Measurements from ENCODE around the gene SDCBP2.

SDCBP2 gene

DNA sequence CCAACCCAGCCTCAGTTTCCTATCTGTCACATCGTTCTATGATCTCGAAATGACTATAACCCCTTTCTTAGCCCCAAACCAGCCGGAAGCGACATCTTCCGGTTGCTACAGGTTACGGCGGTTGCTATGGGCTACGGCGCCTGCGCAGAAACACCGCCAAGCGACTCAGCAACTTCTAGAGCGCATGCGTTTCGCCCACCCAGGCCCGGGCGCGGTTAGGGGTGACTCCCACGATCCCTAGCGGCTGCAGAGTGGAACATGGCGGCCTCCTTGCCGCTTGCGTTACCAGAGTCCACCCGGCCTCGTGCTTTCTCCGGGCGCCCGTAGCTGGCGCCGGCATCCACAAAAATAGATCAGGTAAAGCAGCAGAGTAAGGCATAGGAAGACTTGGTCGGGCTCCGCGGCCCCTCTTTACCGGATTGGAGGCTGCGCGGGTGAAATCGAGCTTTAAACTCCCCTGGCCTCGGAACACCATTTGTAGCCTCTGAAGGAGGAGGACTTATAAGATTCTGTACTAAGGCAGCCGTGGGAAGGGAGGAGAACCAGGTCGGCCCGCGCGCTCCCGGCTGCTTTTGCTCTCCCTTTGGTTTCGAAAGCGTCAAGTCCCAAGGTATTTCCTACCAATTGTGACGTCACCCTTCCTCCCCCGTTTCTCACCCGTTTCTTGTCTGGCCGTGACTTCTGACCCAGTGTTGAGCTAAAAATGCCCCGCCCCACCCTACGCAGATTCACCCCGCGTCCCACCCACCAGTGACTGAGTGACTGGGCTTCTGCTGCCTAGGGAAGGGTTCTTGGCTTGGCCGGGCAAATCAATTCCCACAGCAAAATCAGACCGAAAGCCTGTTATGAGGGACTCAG lies 3.5 kb downstream of the SDCBP2 start:
- Histone ChIP-seq H3K14ac (ENCODE audit: low read length) (peak overlapping the region; percentile 76), H4K8ac (ENCODE audit: low read depth, low read length) (peak overlapping the region; percentile 30), H3K18ac (ENCODE audit: low read length) (peak overlapping the region; percentile 90), H2BK120ac (ENCODE audit: low read depth, low read length) (no peak overlapping the region), H3K9ac (ENCODE audit: low read depth, low read length, poor library complexity) (peak overlapping the region; percentile 90), H2BK12ac (ENCODE audit: low read length) (no peak overlapping the region), H3K27me3 (ENCODE audit: control insufficient read depth in 3 of 3, insufficient read depth in 3 of 3, low read depth in 1 of 3, low read length in 3 of 3) (no peaks in the 10 kb centered on the region), H2AFZ (ENCODE audit: low read length) (peak overlapping the region; percentile 91), H2AK5ac (ENCODE audit: low read depth, low read length) (peak overlapping the region; percentile 33), H3K4me1 (ENCODE audit: control insufficient read depth in 2 of 2, insufficient read depth in 1 of 2, low read depth in 1 of 2, low read length in 2 of 2) (peaks cover 13 to 20% of the 10 kb centered on the region in 2 donors), H2BK15ac (ENCODE audit: low read length) (no peak overlapping the region), H3K4ac (ENCODE audit: low read length) (no peak overlapping the region), H3K23ac (ENCODE audit: low read depth, low read length, poor library complexity) (peak overlapping the region; percentile 70), H3K4me3 (ENCODE audit: low read length in 2 of 2) (peak overlapping the region; percentile 69 to 97), H3K9me3 (replicated peaks in 1 of 2; ENCODE audit: control insufficient read depth in 2 of 2, insufficient read depth in 1 of 2, low read depth in 1 of 2, low read length in 2 of 2) (no peaks in the 10 kb centered on the region), H3K36me3 (replicated peaks in 1 of 2; ENCODE audit: control insufficient read depth in 2 of 2, insufficient read depth in 2 of 2, low read length in 2 of 2) (peaks cover 5 to 15% of the 10 kb centered on the region in 2 donors), H3K4me2 (ENCODE audit: insufficient read depth, low read length, poor library complexity, severe bottlenecking) (peak overlapping the region; percentile 90), H3K79me1 (ENCODE audit: low read depth, low read length) (peaks cover 10% of the 10 kb centered on the region), H2BK5ac (ENCODE audit: low read length) (peak overlapping the region; percentile 59), H3K27ac (replicated peaks; ENCODE audit: low read length) (peak overlapping the region; percentile 22), H4K91ac (ENCODE audit: low read depth, low read length, poor library complexity) (peak overlapping the region; percentile 40)
- DNase-seq (ENCODE audit: low spot score), result peak; percentile 94
- WGBS, 2 donors (ENCODE audit: extremely low coverage in 2 of 2, insufficient read length in 2 of 2, insufficient replicate concordance in 1 of 2), result no CpG with 5 or more reads among the region's 56 CpGs

DNA sequence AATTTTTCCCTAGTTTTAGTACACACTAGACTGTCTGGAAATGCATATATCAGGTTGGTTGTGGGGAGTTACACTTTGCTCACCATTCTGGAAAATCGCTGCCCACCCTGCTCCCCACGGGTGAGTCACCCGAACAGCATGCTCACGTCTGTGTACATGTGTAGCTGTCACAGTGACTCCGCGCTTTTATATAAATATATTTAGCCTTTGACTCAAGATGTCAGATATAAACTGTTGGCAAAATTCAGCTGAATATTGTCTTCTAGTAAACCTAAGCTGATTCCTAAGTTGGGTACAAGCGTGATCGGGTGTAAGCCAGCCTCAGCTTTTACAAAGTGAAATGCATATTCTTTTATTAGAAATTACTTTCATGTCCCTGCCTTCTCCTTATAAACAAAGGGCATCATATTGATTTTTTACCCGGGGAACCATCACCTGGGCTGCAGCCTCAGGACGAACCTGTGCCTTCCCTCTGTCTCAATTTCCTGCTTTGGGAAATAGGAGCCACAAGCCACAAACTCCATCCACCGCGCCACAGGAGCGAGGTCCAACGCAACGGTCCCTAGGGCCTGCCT lies 4.3 kb downstream of the SDCBP2 start:
- peak overlapping the region; percentile 90 for H3K4me2 ChIP-seq (ENCODE audit: insufficient read depth, low read length, poor library complexity, severe bottlenecking)
- WGBS, 2 donors (ENCODE audit: extremely low coverage in 2 of 2, insufficient read length in 2 of 2, insufficient replicate concordance in 1 of 2), result no CpG with 5 or more reads among the region's 15 CpGs

GRCh38 chr20:1323830-1324597 lies 4.9 kb downstream of the SDCBP2 start:
- H2AK5ac ChIP-seq (ENCODE audit: low read depth, low read length), result no peak overlapping the region
- H3K4me3 ChIP-seq (ENCODE audit: low read length in 2 of 2), result peak overlapping the region in 1 of 2 donors; percentile 69
- H2BK12ac ChIP-seq (ENCODE audit: low read length), result no peak overlapping the region
- H3K9ac ChIP-seq (ENCODE audit: low read depth, low read length, poor library complexity), result no peak overlapping the region
- peaks cover 13 to 20% of the 10 kb centered on the region in 2 donors for H3K4me1 ChIP-seq (ENCODE audit: control insufficient read depth in 2 of 2, insufficient read depth in 1 of 2, low read depth in 1 of 2, low read length in 2 of 2)
- H4K91ac ChIP-seq (ENCODE audit: low read depth, low read length, poor library complexity), result no peak overlapping the region
- no peak overlapping the region for H3K4me2 ChIP-seq (ENCODE audit: insufficient read depth, low read length, poor library complexity, severe bottlenecking)
- peaks cover 3 to 8% of the 10 kb centered on the region in 2 donors for H3K36me3 ChIP-seq (replicated peaks in 1 of 2; ENCODE audit: control insufficient read depth in 2 of 2, insufficient read depth in 2 of 2, low read length in 2 of 2)
- peaks cover 8% of the 10 kb centered on the region for H3K79me1 ChIP-seq (ENCODE audit: low read depth, low read length)
- no peak overlapping the region for H2BK15ac ChIP-seq (ENCODE audit: low read length)
- H3K4ac ChIP-seq (ENCODE audit: low read length), result no peak overlapping the region
- WGBS, 2 donors (ENCODE audit: extremely low coverage in 2 of 2, insufficient read length in 2 of 2, insufficient replicate concordance in 1 of 2), result no CpG with 5 or more reads among the region's 12 CpGs
- no peak overlapping the region for H2BK5ac ChIP-seq (ENCODE audit: low read length)
- peak overlapping the region; percentile 91 for H2AFZ ChIP-seq (ENCODE audit: low read length)
- H3K27me3 ChIP-seq (ENCODE audit: control insufficient read depth in 3 of 3, insufficient read depth in 3 of 3, low read depth in 1 of 3, low read length in 3 of 3), result no peaks in the 10 kb centered on the region
- H2BK120ac ChIP-seq (ENCODE audit: low read depth, low read length), result no peak overlapping the region
- H3K18ac ChIP-seq (ENCODE audit: low read length), result no peak overlapping the region
- H3K9me3 ChIP-seq (replicated peaks in 1 of 2; ENCODE audit: control insufficient read depth in 2 of 2, insufficient read depth in 1 of 2, low read depth in 1 of 2, low read length in 2 of 2), result no peaks in the 10 kb centered on the region
- no peak overlapping the region for H3K23ac ChIP-seq (ENCODE audit: low read depth, low read length, poor library complexity)
- H4K8ac ChIP-seq (ENCODE audit: low read depth, low read length), result no peak overlapping the region
- no peak for DNase-seq (ENCODE audit: low spot score)
- H3K14ac ChIP-seq (ENCODE audit: low read length), result no peak overlapping the region
- no peak overlapping the region for H3K27ac ChIP-seq (replicated peaks; ENCODE audit: low read length)

More for the DNA sequence above, 4.3 kb downstream of the SDCBP2 start:
- Histone ChIP-seq H2AK5ac (ENCODE audit: low read depth, low read length) (no peak overlapping the region), H3K27ac (replicated peaks; ENCODE audit: low read length) (no peak overlapping the region), H3K4me3 (ENCODE audit: low read length in 2 of 2) (peak overlapping the region; percentile 69 to 83), H3K9me3 (replicated peaks in 1 of 2; ENCODE audit: control insufficient read depth in 2 of 2, insufficient read depth in 1 of 2, low read depth in 1 of 2, low read length in 2 of 2) (no peaks in the 10 kb centered on the region), H4K91ac (ENCODE audit: low read depth, low read length, poor library complexity) (no peak overlapping the region), H3K36me3 (replicated peaks in 1 of 2; ENCODE audit: control insufficient read depth in 2 of 2, insufficient read depth in 2 of 2, low read length in 2 of 2) (peaks cover 3 to 11% of the 10 kb centered on the region in 2 donors), H3K79me1 (ENCODE audit: low read depth, low read length) (peaks cover 9% of the 10 kb centered on the region), H2BK15ac (ENCODE audit: low read length) (no peak overlapping the region), H3K23ac (ENCODE audit: low read depth, low read length, poor library complexity) (no peak overlapping the region), H2AFZ (ENCODE audit: low read length) (peak overlapping the region; percentile 91), H2BK12ac (ENCODE audit: low read length) (no peak overlapping the region), H3K4ac (ENCODE audit: low read length) (no peak overlapping the region), H4K8ac (ENCODE audit: low read depth, low read length) (no peak overlapping the region), H2BK120ac (ENCODE audit: low read depth, low read length) (no peak overlapping the region), H2BK5ac (ENCODE audit: low read length) (no peak overlapping the region), H3K4me1 (ENCODE audit: control insufficient read depth in 2 of 2, insufficient read depth in 1 of 2, low read depth in 1 of 2, low read length in 2 of 2) (peaks cover 13 to 20% of the 10 kb centered on the region in 2 donors), H3K27me3 (ENCODE audit: control insufficient read depth in 3 of 3, insufficient read depth in 3 of 3, low read depth in 1 of 3, low read length in 3 of 3) (no peaks in the 10 kb centered on the region), H3K18ac (ENCODE audit: low read length) (no peak overlapping the region), H3K14ac (ENCODE audit: low read length) (no peak overlapping the region), H3K9ac (ENCODE audit: low read depth, low read length, poor library complexity) (no peak overlapping the region)
- DNase-seq (ENCODE audit: low spot score), result no peak

All from neuronal stem cell (in vitro differentiated cells).